ENCODE measurements around the gene RPS13.

DNA sequence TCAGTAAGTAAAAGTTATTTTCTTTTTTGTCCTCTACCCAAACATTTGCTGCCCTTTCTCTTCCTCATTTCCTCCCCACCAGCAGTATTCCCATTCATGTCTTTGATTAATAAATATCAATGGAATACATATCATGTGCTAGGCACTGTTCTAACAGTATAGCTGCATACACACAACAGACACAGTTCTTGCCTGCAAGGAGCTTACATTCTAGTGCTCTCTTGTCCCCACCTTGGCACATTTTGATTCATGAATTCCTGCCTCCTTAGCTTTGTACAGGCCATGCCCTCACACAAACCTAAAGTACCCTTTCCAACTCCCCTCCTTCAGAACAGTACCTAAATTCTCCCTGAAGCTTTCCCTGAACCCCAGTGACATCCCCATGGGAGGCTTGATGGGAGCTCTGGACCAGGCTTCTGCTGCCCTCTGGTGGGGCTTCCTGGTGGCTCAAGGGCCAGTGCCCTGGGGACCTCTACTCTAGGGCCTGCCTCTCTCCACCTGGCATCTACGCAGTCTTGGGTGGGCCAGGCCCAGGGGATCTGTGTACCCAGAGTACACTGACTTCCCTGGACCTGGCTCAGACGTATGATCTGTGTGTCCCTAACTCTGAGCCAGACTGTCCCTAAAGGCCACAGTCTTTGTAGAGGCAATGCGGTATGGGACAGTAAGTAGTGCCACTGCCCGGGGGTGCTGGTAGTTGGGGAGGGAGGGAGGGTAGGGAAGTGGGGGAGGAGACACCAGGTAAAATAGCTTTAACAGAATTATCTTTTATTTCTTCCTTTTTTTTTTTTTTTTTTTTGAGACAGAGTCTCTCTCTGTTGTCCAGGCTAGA lies 14.1 kb downstream of the RPS13 start:
- TF ChIP-seq, protein P1, sequence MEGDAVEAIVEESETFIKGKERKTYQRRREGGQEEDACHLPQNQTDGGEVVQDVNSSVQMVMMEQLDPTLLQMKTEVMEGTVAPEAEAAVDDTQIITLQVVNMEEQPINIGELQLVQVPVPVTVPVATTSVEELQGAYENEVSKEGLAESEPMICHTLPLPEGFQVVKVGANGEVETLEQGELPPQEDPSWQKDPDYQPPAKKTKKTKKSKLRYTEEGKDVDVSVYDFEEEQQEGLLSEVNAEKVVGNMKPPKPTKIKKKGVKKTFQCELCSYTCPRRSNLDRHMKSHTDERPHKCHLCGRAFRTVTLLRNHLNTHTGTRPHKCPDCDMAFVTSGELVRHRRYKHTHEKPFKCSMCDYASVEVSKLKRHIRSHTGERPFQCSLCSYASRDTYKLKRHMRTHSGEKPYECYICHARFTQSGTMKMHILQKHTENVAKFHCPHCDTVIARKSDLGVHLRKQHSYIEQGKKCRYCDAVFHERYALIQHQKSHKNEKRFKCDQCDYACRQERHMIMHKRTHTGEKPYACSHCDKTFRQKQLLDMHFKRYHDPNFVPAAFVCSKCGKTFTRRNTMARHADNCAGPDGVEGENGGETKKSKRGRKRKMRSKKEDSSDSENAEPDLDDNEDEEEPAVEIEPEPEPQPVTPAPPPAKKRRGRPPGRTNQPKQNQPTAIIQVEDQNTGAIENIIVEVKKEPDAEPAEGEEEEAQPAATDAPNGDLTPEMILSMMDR (conservative IDR thresholded peaks at IDR 0.05 in 1 of 2, IDR thresholded peaks at IDR 0.05 in 1 of 2; ENCODE audit: extremely low read depth in 1 of 2, insufficient read depth in 1 of 2, low read depth in 1 of 2, low read length in 2 of 2), result peak; percentile 76 to 89
- TF ChIP-seq EZH2 (IDR thresholded peaks at IDR 0.05; ENCODE audit: borderline replicate concordance, low read length), result no peak
